GM21619 (cell line): ENCODE data around the gene ZBTB8OS.

Experiments used
- ATAC-seq: cut with Tn5 transposase; IDR thresholded peaks from one replicate; pipeline ENCODE4 v1.9.1; 2021; ENCODE audit not compliant: unreplicated experiment

ZBTB8OS gene

GRCh38 chr1:32612189-32612881 is 38.0 kb downstream of the ZBTB8OS start:
- ATAC-seq, result peak; percentile 88

- no peak for ATAC-seq
Measured at GRCh38 chr1:32611859-32612188, 38.5 kb downstream of the ZBTB8OS start.

GRCh38 chr1:32609180-32609579 is 41.2 kb downstream of the ZBTB8OS start:
- no peak for ATAC-seq

- ATAC-seq, result no peak
Measured at GRCh38 chr1:32606565-32607371, 43.6 kb downstream of the ZBTB8OS start.

- no peak for ATAC-seq
Measured at GRCh38 chr1:32605711-32606424, 44.5 kb downstream of the ZBTB8OS start.

GRCh38 chr1:32600034-32600433 is 50.3 kb downstream of the ZBTB8OS start:
- ATAC-seq, result no peak

DNA sequence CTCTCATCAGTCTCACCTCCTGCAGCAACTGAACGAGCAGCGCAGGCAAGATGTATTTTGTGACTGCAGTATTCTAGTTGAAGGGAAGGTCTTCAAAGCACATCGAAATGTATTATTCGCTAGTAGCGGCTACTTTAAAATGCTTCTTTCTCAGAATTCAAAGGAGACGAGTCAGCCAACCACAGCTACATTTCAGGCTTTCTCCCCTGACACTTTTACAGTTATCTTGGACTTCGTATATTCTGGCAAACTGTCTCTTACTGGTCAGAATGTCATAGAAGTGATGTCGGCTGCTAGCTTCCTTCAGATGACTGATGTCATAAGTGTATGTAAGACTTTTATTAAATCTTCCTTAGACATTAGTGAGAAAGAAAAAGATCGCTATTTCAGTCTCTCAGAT is 57.4 kb downstream of the ZBTB8OS start:
- ATAC-seq, result no peak

DNA sequence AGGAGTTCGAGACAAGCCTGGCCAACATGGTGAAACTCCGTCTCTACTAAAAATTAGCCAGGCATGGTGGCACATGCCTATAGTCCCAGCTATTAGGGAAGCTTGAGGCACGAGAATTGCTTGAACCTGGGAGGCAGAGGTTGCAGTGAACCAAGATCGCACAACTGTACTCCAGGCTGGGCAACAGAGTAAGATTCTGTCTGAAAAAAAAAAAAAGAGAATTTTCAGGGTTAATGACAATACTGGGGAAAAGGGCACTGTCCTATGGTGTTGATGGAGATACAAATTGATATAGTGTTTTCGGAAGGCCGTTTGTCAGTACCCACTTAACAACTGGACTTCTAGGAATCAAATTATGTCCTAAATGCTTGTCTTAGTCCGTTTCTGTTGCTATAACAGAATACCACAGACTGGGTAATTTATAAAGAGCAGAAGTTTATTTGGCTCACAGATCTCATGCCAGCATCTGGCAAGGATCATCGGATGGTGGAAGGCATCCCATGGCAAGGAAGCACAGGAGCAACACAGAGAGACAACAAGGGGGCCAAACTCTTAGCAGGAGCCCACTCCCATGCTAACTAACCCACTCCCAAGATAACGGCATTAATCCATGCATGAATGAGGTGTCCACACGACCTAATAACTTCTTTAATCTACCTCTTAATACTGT is 69.9 kb downstream of the ZBTB8OS start:
- no peak for ATAC-seq
